Neural progenitor cell (in vitro differentiated cells): ENCODE data around the gene CEP295NL. TPM values are rescaled to one million over a fixed set of nuclear protein-coding genes. Genes with fewer than 3 reads are reported as not detected.

Source experiments
- DNase-seq: peaks from one replicate; pipeline ENCODE4 v3.0.0-alpha.2; 2016; ENCODE audit warnings: low spot score
- H2AFZ ChIP-seq: fragments of 200-600 bp; sonication (generic); replicated peaks from 2 replicates; pipeline ENCODE4 v1.6.1; 2016; ENCODE audit warnings: antibody characterized with exemption
- H3F3A ChIP-seq: fragments of 200-600 bp; sonication (generic); 2 replicates; pipeline ENCODE4 v1.6.1; 2016; ENCODE audit warnings: antibody characterized with exemption, low read depth
- H3K27ac ChIP-seq: fragments of 200-600 bp; sonication (generic); 2 replicates; pipeline ENCODE4 v1.5.1; 2016; ENCODE audit warnings: mild to moderate bottlenecking
- H3K27me3 ChIP-seq: fragments of 200-600 bp; sonication (generic); 2 replicates; pipeline ENCODE4 v1.6.1; 2016; ENCODE audit warnings: mild to moderate bottlenecking, moderate library complexity
- H3K36me3 ChIP-seq: fragments of 200-600 bp; sonication (generic); 2 replicates; pipeline ENCODE4 v1.5.1; 2016
- H3K4me1 ChIP-seq: fragments of 200-600 bp; sonication (generic); 2 replicates; pipeline ENCODE4 v1.6.1; 2016; ENCODE audit warnings: mixed run types
- H3K4me2 ChIP-seq: fragments of 200-600 bp; sonication (generic); 2 replicates; pipeline ENCODE4 v1.6.1; 2016
- H3K4me3 ChIP-seq: fragments of 200-600 bp; sonication (generic); 2 replicates; pipeline ENCODE4 v1.5.1; 2016
- H3K79me2 ChIP-seq: fragments of 200-600 bp; sonication (generic); 2 replicates; pipeline ENCODE4 v1.6.1; 2016; ENCODE audit warnings: low read depth
- H3K9ac ChIP-seq: fragments of 200-600 bp; sonication (generic); 2 replicates; pipeline ENCODE4 v1.6.1; 2016
- H3K9me3 ChIP-seq: fragments of 200-600 bp; sonication (generic); 2 replicates; pipeline ENCODE4 v1.5.1; 2016; ENCODE audit warnings: low read depth
- H4K20me1 ChIP-seq: fragments of 200-600 bp; sonication (generic); 2 replicates; pipeline ENCODE4 v1.6.1; 2016; ENCODE audit warnings: low read depth
- H3K27ac Mint-ChIP-seq: 3 replicates; pipeline ENCODE4 v1.8.0; 2021; ENCODE audit warnings: mixed read lengths
- H3K27me3 Mint-ChIP-seq: 2 replicates; pipeline ENCODE4 v1.8.0; 2022; ENCODE audit warnings: low read depth, mild to moderate bottlenecking, inconsistent platforms, moderate library complexity, mixed read lengths; ENCODE audit not compliant: insufficient read depth
- H3K36me3 Mint-ChIP-seq: 3 replicates; pipeline ENCODE4 v1.8.0; 2021; ENCODE audit warnings: mixed read lengths
- H3K4me1 Mint-ChIP-seq: 3 replicates; pipeline ENCODE4 v1.8.0; 2021; ENCODE audit warnings: mixed read lengths
- H3K4me3 Mint-ChIP-seq: 3 replicates; pipeline ENCODE4 v1.8.0; 2021; ENCODE audit warnings: mild to moderate bottlenecking, moderate library complexity, mixed read lengths
- H3K9me3 Mint-ChIP-seq: 3 replicates; pipeline ENCODE4 v1.8.0; 2020; ENCODE audit warnings: mixed read lengths
- EZH2 ChIP-seq: fragments of 200-600 bp; sonication (generic); IDR thresholded peaks from 2 replicates; pipeline ENCODE4 v1.6.1; 2017; ENCODE audit warnings: antibody characterized with exemption, mild to moderate bottlenecking, moderate library complexity
- EZH2phosphoT487 ChIP-seq: fragments of 200-600 bp; sonication (generic); IDR thresholded peaks from 2 replicates; pipeline ENCODE4 v1.6.1; 2017; ENCODE audit warnings: antibody characterized with exemption
- total RNA-seq: library from RNA; depleted of rRNA; stranded (reverse); fragments of >200 nt; gene quantifications from 2 replicates; pipeline ENCODE4 v1.2.3, GENCODE V29; 2015; ENCODE audit warnings: low replicate concordance
- TF ChIP-seq, protein P1 (sequence below): fragments of 200-600 bp; sonication (generic); IDR thresholded peaks from 2 replicates; pipeline ENCODE4 v1.5.1; 2017; ENCODE audit warnings: antibody characterized with exemption, mild to moderate bottlenecking

Gene CEP295NL
- total RNA-seq, 1 donor from 2014 or later, result 0.39 TPM

- H3F3A ChIP-seq, result no peaks in the 10 kb centered on the region
- no peaks in the 10 kb centered on the region for H4K20me1 ChIP-seq
- H3K9me3 ChIP-seq, result no peaks in the 10 kb centered on the region
- no peaks in the 10 kb centered on the region for H3K36me3 ChIP-seq
- Mint-ChIP-seq H3K9me3 (no peaks in the 10 kb centered on the region), H3K4me3 (no peak overlapping the region), H3K27me3 (no peaks in the 10 kb centered on the region), H3K27ac (no peak overlapping the region), H3K4me1 (no peaks in the 10 kb centered on the region), H3K36me3 (no peaks in the 10 kb centered on the region)
- no peak overlapping the region for H3K4me3 ChIP-seq
- no peak overlapping the region for H3K9ac ChIP-seq
- H3K4me1 ChIP-seq, result no peaks in the 10 kb centered on the region
- no peak for TF ChIP-seq EZH2
- TF ChIP-seq EZH2phosphoT487, result no peak
- TF ChIP-seq, protein P1, sequence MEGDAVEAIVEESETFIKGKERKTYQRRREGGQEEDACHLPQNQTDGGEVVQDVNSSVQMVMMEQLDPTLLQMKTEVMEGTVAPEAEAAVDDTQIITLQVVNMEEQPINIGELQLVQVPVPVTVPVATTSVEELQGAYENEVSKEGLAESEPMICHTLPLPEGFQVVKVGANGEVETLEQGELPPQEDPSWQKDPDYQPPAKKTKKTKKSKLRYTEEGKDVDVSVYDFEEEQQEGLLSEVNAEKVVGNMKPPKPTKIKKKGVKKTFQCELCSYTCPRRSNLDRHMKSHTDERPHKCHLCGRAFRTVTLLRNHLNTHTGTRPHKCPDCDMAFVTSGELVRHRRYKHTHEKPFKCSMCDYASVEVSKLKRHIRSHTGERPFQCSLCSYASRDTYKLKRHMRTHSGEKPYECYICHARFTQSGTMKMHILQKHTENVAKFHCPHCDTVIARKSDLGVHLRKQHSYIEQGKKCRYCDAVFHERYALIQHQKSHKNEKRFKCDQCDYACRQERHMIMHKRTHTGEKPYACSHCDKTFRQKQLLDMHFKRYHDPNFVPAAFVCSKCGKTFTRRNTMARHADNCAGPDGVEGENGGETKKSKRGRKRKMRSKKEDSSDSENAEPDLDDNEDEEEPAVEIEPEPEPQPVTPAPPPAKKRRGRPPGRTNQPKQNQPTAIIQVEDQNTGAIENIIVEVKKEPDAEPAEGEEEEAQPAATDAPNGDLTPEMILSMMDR, result no peak
- no peak overlapping the region for H3K27ac ChIP-seq
- H2AFZ ChIP-seq, result no peak overlapping the region
- H3K79me2 ChIP-seq, result no peaks in the 10 kb centered on the region
- no peak for DNase-seq
- no peaks in the 10 kb centered on the region for H3K27me3 ChIP-seq
- H3K4me2 ChIP-seq, result no peak overlapping the region
Measured at GRCh38 chr17:78853926-78854394, 49.0 kb downstream of the CEP295NL start.

DNA sequence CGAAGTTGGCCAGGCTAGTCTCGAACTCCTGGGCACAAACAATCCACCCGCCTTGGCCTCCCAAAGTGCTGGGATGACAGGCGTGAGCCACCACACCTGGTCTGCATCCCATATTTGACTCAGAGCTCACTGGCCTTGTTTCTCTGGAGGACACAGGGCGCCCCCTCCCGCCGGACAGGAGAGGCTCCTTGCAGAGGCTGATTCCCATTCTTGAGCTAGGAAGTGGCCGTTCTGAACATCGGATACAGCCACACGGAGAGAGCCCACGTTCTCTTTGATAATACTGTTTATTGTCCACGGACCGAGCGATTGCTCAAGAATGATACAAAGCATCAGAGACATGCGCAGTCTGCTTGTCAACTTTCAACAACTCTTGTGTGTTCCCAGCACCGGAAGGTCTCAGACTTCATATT is 50.3 kb downstream of the CEP295NL start:
- no peak overlapping the region for H3K27ac Mint-ChIP-seq
- H2AFZ ChIP-seq, result no peak overlapping the region
- H3K9me3 Mint-ChIP-seq, result no peaks in the 10 kb centered on the region
- no peak for TF ChIP-seq EZH2phosphoT487
- TF ChIP-seq, protein P1, result peak; percentile 31
- no peak for DNase-seq
- no peaks in the 10 kb centered on the region for H3K36me3 ChIP-seq
- no peaks in the 10 kb centered on the region for H3K4me1 ChIP-seq
- no peaks in the 10 kb centered on the region for H3K4me1 Mint-ChIP-seq
- H3K9me3 ChIP-seq, result no peaks in the 10 kb centered on the region
- no peak overlapping the region for H3K4me2 ChIP-seq
- no peaks in the 10 kb centered on the region for H3K36me3 Mint-ChIP-seq
- no peak overlapping the region for H3K9ac ChIP-seq
- no peak overlapping the region for H3K4me3 Mint-ChIP-seq
- no peaks in the 10 kb centered on the region for H3K27me3 Mint-ChIP-seq
- H3K27ac ChIP-seq, result no peak overlapping the region
- H3F3A ChIP-seq, result no peaks in the 10 kb centered on the region
- no peaks in the 10 kb centered on the region for H4K20me1 ChIP-seq
- H3K4me3 ChIP-seq, result no peak overlapping the region
- no peaks in the 10 kb centered on the region for H3K79me2 ChIP-seq
- no peaks in the 10 kb centered on the region for H3K27me3 ChIP-seq

DNA sequence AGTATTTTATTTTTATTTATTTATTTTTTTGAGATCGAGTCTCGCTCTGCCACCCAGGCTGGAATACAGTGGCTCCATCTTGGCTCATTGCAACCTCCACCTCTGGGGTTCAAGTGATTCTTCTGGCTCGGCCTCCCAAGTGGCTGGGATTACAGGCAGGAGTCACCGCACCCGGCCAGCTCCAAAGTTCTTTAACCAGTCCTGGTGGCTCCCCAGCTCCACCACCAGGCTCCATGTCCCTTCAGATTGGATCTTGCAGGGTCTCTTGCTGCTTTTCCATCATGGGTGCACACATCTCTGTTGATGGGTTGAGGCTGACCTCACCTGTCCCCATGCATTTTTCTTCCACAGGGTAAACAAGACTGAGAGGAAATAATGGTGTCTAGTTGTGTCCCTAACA is 54.0 kb downstream of the CEP295NL start:
- no peaks in the 10 kb centered on the region for H3K27me3 Mint-ChIP-seq
- no peak for DNase-seq
- TF ChIP-seq, protein P1, result no peak
- H4K20me1 ChIP-seq, result no peaks in the 10 kb centered on the region
- H3K36me3 ChIP-seq, result no peaks in the 10 kb centered on the region
- H2AFZ ChIP-seq, result no peak overlapping the region
- no peak overlapping the region for H3K27ac ChIP-seq
- H3K36me3 Mint-ChIP-seq, result no peaks in the 10 kb centered on the region
- H3K4me1 ChIP-seq, result no peaks in the 10 kb centered on the region
- H3K27me3 ChIP-seq, result no peaks in the 10 kb centered on the region
- H3K27ac Mint-ChIP-seq, result no peak overlapping the region
- no peak overlapping the region for H3K9ac ChIP-seq
- no peaks in the 10 kb centered on the region for H3K79me2 ChIP-seq
- H3K4me1 Mint-ChIP-seq, result no peaks in the 10 kb centered on the region
- H3F3A ChIP-seq, result no peaks in the 10 kb centered on the region
- no peak overlapping the region for H3K4me3 Mint-ChIP-seq
- no peaks in the 10 kb centered on the region for H3K9me3 ChIP-seq
- H3K9me3 Mint-ChIP-seq, result no peaks in the 10 kb centered on the region
- no peak overlapping the region for H3K4me2 ChIP-seq
- no peak overlapping the region for H3K4me3 ChIP-seq

- Mint-ChIP-seq H3K4me1 (no peaks in the 10 kb centered on the region), H3K36me3 (no peaks in the 10 kb centered on the region), H3K4me3 (no peak overlapping the region), H3K9me3 (no peaks in the 10 kb centered on the region), H3K27ac (no peak overlapping the region), H3K27me3 (no peaks in the 10 kb centered on the region)
- Histone ChIP-seq H2AFZ (no peak overlapping the region), H3K4me3 (no peak overlapping the region), H3K9me3 (no peaks in the 10 kb centered on the region), H3K9ac (no peak overlapping the region), H3K4me1 (no peaks in the 10 kb centered on the region), H3K36me3 (no peaks in the 10 kb centered on the region), H3K27me3 (no peaks in the 10 kb centered on the region), H3K79me2 (no peaks in the 10 kb centered on the region), H4K20me1 (no peaks in the 10 kb centered on the region), H3F3A (no peaks in the 10 kb centered on the region), H3K4me2 (no peak overlapping the region), H3K27ac (no peak overlapping the region)
- TF ChIP-seq EZH2 (no peak), EZH2phosphoT487 (no peak)
- TF ChIP-seq, protein P1, result no peak
- DNase-seq, result no peak
Measured at GRCh38 chr17:78847052-78847451, 55.9 kb downstream of the CEP295NL start.
